GM21360 (cell line): ENCODE measurements around the gene STK38.

ENCODE experiments used
- ATAC-seq: cut with Tn5 transposase; IDR thresholded peaks from one replicate; pipeline ENCODE4 v1.9.1; 2021; ENCODE audit warnings: mild to moderate bottlenecking, moderate library complexity; ENCODE audit not compliant: unreplicated experiment

The STK38 gene

DNA sequence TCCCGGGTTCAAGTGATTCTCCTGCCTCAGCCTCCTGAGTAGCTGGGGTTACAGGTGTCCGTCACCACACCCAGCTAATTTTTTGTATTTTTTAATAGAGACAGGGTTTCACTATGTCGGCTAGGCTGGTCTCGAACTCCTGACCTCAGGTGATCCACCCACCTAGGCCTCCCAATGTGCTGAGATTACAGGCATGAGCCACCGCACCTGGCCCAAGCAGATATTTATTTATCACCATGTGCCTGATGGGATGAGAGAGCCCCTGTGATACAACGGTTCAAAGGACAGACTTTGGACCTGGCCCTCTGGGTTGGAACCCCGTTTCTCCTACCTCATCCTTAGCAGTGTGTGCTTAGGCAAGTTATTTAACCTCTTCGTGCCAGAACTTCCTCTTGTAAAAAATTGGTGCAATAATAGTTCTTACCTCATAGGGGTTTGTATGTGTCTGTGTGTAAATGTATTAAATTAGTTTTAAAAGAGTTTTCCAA is 19.2 kb upstream of the STK38 start:
- ATAC-seq, result no peak

DNA sequence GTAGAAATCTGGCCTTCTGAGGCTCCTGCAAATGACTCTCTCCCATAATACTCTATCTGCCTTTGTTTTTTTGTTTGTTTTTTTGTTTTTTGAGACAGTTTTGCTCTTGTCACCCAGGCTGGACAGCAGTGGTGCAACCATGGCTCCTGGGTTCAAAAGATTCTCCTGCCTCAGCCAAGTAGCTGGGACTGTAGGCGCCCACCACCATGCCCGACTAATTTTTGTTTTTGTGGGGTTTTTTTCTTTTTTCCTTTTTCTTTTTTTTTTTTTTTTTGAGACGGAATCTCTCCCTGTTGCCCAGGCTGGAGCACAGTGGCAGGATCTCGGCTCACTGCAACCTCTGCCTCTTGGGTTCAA is 16.6 kb upstream of the STK38 start:
- ATAC-seq, result no peak

DNA sequence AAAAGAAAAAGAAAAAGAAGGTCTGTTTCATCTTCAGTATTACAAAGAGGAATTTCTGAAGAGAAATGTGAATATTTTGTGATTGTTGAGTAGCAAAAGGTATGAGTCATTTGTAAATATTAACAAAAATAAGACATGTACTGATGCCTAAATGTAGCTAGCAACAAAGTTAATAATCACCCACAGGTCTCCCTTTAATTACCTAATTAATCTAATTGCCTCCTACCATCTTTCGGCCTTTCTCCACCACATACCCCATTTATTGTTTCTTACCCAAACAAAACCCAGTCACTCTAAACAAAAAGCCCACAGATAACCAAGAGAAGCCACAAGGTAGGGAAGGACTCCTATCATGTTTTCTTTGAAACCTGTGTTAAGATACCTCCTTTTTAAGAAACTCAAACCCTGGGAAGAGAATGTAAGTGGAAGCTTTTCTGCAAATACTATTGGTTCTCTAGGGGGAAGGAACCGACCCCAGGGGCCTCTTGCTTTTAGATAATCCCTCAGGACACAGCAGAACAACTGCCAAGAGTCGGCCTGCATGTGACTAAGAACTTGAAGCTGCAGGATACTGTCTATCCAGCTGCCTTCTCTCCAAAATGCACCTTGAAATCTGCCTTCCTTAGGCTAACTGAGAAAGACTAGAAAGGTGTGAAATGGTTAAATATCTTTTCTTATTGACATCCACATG is 16.1 kb upstream of the STK38 start:
- ATAC-seq, result no peak

- ATAC-seq, result no peak
These were observed 13.5 kb upstream of the STK38 start for GRCh38 chr6:36560822-36561221.

- ATAC-seq, result no peak
These were observed 11.9 kb upstream of the STK38 start for GRCh38 chr6:36559011-36559793.

DNA sequence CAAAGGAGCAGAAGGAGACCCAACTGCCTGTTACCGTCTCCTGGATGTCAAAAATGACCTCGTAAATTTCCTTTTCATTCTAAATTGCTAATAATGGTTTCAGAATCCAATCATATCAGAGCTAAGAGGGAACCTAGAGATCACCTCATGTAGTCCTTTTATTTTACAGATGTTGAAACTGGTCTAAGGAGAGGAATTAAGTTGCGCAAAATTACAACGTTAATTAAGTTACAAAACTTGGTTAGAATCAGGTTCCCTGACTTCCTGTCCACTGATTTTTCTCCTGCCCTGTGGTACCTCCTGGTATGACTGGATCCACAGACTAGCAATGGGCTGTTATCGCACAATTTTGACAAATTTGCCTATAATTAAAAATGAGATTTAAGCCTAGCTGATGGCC is 9.0 kb upstream of the STK38 start:
- ATAC-seq, result no peak

GRCh38 chr6:36555750-36556252 is 8.5 kb upstream of the STK38 start:
- ATAC-seq, result no peak

DNA sequence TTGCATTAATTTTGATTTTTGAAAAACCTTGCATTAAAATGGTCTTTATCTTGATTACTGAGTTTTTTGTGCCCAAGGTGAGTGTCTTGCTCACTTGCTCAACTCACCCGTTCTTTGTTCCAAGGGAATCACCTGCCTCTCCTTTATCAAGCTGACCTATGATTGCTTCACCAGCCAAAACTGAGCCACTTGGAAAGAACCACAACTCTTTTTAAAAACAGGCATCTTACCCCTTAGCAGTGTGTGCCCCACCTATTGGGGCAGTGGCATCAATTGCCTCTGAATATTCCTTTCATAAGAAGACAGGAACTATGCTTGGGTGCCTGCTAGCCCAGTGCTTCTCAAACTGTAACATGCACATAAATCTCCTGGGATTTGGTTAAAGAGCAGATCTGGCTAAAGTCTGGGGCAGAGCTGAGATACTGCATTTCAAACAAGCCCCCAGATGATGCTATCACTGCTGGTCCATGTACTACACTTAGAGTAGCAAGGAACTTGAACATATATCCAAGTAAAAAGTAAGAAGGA is 3.3 kb upstream of the STK38 start:
- no peak for ATAC-seq

GRCh38 chr6:36548401-36548743 is 1.1 kb upstream of the STK38 start:
- no peak for ATAC-seq

DNA sequence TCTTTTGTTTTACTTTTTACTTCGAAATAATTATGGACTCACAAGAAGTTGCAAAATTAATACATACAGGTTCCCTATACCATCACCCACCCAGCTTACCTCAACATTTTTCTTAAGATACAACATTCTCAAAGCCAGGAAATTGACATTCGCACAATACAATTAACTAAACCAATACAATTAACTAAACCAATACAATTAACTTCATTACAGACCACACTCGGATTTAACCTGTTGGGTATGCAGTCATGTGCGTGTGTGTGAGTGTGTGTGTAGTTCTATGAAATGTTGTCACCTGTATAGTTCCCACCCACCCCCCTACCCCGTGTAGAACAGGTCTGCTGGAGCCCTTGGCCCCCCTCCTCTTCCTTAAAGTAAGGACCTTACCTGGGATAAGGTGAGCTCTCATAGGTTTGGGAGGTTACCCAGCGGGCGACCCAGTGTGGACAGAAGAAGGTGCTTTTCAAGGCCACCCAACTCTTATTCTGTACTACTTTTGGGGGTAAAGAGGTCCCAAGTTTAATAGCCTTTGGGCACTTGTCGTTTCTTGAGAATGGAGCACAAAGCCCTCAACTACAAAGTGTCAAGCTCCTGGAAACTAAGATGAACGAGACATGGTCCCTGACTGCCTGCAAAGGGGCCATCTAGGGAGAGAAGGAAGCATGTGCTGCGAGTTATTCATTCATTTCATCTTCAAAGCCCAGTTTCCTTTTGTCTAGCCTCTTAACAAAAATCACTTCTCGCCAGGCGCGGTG is 544 bp upstream of the STK38 start:
- no peak for ATAC-seq

- ATAC-seq, result no peak
These were observed 865 bp downstream of the STK38 start for GRCh38 chr6:36546308-36546919.

DNA sequence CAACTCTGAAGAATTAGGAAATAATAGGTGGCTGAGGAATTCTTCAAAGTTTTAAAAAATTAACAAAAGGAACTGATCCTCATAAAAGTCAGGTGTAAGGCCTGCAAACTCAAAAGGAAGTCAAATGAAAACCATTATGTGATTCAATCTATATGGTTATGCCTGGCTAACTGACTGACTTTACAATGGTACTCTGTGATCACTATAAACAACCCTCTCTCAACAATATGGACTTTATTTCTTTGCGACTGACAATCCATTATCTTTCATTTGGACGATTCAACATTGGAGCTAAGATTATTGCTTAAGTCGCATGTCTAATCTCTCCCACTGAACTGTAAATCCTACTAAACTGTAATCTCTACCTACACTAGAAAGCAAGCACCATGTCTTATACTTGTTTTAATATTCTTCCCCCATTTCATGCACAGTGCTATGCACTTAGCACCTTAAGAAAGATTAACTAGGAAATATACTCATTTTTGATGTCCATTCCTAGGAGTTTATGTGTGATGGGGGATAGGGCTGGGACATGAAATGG is 1.4 kb downstream of the STK38 start:
- no peak for ATAC-seq

DNA sequence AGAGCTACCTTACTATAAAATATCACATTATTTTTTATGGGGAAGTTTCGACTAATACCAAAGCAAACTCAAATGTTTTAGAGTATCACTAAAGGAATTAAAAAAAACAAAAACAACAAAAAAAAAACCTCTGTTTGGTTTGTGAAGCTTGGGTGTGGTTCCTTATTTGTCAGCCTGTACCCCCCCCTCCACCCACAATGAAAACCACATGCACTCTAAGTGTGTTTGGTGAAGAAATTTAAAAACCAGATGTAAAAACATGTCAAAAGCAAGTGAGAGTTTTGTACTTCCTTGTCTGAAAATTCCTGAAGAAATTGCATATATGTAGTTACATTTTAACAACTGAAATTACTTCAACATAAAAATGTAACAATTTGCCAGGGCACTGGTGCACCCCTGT is 3.1 kb downstream of the STK38 start:
- no peak for ATAC-seq

- no peak for ATAC-seq
These were observed 5.2 kb downstream of the STK38 start for GRCh38 chr6:36542041-36542440.

DNA sequence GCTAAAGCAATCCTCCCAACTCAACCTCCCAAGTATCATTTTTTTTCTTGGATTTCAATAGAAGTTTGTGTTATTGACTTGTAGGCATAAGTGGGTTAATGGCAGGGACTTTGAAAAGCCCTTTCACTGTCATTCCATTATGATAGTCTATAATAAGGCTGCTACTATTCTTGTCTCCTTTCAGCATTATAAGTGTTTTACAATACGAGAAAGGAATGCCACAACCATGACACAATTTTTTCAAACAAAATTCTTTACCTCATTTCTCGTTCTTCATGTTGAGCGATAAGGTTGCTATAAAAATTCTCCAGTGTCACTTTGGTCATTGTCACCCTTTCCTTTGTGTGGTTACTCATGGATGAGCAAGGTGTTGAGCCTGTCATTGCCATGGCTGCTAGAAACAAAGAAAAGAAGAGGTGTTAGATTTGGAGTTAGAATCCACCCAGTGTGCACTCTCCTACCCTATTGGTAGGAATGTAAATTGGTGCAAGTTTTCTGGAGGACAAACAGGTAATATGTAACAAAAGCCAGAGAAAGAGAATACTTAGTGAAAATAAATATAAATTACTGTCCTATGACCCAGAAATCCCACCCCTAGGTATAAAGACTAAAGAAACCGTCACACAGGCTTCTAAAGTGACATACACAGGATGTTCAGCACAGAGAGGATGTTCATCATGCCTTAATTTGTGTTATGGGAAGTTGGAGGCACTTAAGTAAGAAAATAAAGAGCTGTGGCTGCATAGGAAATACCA is 7.3 kb downstream of the STK38 start:
- no peak for ATAC-seq

DNA sequence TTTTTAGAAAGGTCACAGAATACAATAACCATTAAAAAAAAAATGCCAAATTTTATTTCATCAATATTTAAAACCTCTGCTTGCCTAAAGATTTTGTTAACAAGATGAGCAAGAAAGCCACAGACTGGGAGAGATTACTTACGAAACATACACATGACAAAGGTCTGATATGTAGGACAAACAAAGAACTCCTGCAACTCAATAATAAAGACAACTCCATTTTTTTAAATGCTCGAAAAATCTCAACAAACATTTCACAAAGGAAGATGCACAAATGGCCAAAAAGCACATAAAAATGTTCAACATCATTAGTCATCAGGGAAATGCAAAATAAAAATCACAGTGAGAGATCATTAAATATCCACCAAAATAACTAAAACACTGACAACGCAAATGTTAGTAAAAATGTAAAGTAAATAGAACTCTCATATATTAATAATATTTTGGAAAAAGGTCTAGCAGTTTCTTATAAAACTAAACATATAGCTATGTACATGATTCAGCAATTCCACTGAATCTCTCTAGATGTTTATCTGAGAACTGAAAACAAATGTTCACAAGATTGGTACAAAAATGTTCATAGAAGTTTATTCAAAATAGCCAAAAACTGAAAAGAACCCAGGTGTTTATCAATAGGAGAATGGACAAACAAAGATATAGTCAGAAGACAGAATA is 10.3 kb downstream of the STK38 start:
- no peak for ATAC-seq

DNA sequence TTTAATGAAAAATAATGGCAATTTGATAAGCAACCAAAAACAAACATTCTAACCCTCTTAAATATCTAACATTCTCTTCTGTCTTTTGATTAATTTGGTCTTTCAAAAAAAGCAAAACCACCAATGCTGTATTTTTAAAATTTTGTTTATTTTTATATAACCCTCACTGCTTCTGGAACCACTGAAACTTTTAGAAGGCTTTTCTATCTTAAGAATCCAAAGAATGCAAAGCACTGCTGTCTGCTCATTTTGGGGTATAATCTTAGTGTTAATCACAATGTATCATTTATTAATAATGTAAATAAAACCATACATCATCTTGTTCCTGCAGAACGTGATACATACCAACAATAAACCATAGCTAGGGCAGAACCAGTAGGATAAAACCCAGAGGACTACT is 14.0 kb downstream of the STK38 start:
- no peak for ATAC-seq

DNA sequence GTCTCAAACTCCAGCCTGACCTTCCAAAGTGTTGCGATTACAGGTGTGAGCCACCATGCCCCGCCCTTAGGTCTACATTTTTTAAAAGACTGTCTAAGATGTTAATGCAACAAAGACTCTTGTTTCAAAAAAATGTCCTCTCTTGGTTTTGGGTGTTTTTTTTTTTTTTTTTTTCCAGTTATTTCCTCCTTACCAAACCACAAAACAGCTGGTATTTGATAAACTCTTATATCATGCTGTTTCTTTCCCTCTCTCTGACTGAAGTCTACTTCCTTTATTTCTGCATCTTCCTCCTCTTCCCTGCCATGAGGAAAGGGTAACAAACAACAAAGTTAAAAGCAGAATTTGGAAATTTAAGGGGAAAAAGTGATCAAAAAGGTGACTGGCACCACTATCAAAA is 21.2 kb downstream of the STK38 start:
- ATAC-seq, result no peak

DNA sequence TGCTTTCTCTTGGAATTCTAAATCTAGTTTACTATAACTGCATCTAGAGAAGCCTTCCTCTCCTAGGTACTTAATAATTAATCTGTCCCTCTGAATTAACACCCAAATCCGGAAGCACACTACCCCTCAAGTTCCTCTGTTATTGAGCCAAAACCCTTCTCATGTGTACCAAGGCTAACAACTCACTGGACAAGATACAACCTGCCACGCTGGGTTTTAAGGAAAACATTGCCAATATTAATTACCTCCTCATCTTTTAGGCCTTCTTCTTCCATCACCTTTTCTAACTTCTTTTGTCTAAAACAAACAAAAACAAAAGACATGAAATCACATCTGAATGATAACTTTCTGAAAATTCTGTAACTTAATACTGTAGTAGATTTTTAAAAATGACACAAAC is 21.9 kb downstream of the STK38 start:
- no peak for ATAC-seq

GRCh38 chr6:36524871-36525270 is 22.4 kb downstream of the STK38 start:
- ATAC-seq, result no peak
